ENCODE data around the gene VAT1L. TPM values are rescaled to one million over a fixed set of nuclear protein-coding genes. Genes with fewer than 3 reads are reported as not detected.

VAT1L gene
- total RNA-seq, 1 donor from 2014 or later = not detected

DNA sequence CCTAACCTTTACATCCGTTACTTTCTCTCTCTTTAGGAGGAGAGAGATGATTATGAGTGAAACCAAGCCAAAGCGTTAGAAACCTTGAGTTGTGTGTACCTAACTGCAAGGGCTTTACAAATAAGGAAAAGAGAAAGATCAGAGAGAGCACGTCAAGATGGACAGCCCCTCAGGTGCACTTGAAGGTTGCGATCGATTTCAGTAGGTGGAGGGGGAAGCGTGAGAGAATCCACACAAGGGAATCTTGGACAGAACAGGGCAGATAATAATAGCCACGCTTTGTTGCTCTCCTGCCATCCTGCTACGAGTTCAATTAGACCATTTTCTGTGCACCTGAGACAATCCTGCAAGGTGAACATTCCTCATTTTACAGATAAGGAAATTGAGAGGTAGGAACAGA is 78.4 kb downstream of the VAT1L start:
- H3K4me3 ChIP-seq (ENCODE audit: low read depth, low read length) = no peak overlapping the region
- DNase-seq (ENCODE audit: low read depth) (no peak), FAIRE-seq (no peak)
- H3K36me3 ChIP-seq (ENCODE audit: control insufficient read depth, insufficient read depth, low read length) = no peaks in the 10 kb centered on the region
- TF ChIP-seq, protein P1, sequence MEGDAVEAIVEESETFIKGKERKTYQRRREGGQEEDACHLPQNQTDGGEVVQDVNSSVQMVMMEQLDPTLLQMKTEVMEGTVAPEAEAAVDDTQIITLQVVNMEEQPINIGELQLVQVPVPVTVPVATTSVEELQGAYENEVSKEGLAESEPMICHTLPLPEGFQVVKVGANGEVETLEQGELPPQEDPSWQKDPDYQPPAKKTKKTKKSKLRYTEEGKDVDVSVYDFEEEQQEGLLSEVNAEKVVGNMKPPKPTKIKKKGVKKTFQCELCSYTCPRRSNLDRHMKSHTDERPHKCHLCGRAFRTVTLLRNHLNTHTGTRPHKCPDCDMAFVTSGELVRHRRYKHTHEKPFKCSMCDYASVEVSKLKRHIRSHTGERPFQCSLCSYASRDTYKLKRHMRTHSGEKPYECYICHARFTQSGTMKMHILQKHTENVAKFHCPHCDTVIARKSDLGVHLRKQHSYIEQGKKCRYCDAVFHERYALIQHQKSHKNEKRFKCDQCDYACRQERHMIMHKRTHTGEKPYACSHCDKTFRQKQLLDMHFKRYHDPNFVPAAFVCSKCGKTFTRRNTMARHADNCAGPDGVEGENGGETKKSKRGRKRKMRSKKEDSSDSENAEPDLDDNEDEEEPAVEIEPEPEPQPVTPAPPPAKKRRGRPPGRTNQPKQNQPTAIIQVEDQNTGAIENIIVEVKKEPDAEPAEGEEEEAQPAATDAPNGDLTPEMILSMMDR (IDR thresholded peaks at IDR 0.05; ENCODE audit: insufficient read depth, low read length, severe bottlenecking) = no peak
- H3K27me3 ChIP-seq (ENCODE audit: control insufficient read depth, insufficient read depth, low read length) = no peaks in the 10 kb centered on the region

DNA sequence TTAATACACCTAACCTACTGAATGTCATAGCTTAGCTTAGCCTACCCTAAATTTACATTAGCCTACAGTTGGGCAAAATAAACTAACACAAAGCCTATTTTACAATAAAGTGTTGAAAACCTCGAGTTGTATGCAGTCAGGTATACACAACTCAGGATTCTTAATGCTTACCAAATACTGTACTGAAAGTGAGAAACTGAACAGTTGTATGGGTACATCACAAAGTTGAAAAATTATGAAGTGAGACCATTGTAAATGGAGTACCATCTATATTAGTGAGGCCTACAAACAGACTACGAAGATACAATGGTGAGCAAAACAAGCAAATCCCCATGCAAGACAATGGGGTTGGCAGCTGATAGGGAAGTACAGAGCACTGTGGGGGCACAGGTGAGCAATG is 79.7 kb downstream of the VAT1L start:
- no peak for FAIRE-seq
- TF ChIP-seq, protein P1 (IDR thresholded peaks at IDR 0.05; ENCODE audit: insufficient read depth, low read length, severe bottlenecking) = no peak
- no peaks in the 10 kb centered on the region for H3K27me3 ChIP-seq (ENCODE audit: control insufficient read depth, insufficient read depth, low read length)
- no peak overlapping the region for H3K4me3 ChIP-seq (ENCODE audit: low read depth, low read length)
- H3K36me3 ChIP-seq (ENCODE audit: control insufficient read depth, insufficient read depth, low read length) = no peaks in the 10 kb centered on the region
- DNase-seq (ENCODE audit: low read depth) = no peak

DNA sequence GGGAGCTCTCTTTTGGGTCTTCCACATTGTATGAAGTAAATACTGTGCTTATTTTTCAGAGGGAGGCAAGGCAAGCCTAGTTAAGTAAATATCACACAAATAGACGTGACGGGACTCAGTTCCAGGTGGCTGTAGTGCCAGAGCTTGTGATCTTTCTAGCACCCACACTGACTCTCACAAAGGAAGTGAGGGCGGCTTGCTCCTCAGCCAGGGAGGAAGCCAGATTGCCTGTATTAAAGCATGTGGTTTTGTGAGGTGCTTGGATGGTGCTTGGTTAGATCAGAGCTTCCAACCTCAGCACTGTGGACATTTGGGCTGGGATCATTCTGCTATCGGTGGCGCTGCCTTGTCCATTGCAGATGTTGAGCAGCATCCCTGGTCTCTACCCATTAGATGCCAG is 80.1 kb downstream of the VAT1L start:
- TF ChIP-seq, protein P1 (IDR thresholded peaks at IDR 0.05; ENCODE audit: insufficient read depth, low read length, severe bottlenecking) = no peak
- H3K36me3 ChIP-seq (ENCODE audit: control insufficient read depth, insufficient read depth, low read length) = no peaks in the 10 kb centered on the region
- no peaks in the 10 kb centered on the region for H3K27me3 ChIP-seq (ENCODE audit: control insufficient read depth, insufficient read depth, low read length)
- no peak overlapping the region for H3K4me3 ChIP-seq (ENCODE audit: low read depth, low read length)
- no peak for FAIRE-seq
- DNase-seq (ENCODE audit: low read depth) = no peak

DNA sequence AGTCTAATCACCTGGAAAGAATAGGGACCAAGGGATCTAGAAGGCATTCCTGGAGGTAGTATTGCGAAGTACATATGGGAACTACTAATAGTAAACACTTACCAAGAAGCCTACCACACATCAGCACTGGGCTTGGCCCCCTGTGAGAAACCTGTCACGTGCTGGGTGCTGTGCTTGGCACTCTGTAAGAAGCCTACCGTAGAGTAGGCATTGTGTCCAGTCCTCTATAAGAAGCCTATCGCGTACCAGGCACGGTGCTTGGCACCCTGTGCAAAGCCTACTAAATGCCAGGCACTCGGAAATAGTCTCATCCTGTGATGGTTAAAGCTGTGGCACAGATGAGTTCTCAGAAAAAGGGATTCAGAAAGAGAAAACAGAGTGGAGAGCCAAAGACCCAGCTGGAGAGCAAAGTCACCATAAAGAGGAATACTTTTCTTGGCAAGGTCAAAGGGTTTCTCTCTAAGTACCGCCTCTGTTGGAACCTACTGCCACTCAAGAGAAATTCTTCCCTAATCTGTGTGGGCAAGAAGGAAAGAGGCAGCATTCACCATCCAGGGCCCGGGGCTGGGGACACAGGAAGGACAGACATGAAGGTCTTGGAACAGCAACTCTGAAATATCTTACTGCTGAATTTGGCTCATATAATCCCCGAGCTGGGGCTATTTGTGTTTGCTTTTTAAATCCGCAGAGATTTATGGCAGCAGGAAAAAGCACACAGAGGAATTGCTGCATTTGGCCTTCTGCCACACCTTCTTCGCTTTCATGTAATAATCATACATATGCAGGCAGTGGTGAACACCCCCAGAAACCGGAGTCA is 81.8 kb downstream of the VAT1L start:
- Histone ChIP-seq H3K36me3 (ENCODE audit: control insufficient read depth, insufficient read depth, low read length) (no peaks in the 10 kb centered on the region), H3K4me3 (ENCODE audit: low read depth, low read length) (no peak overlapping the region), H3K27me3 (ENCODE audit: control insufficient read depth, insufficient read depth, low read length) (no peaks in the 10 kb centered on the region)
- DNase-seq (ENCODE audit: low read depth) (no peak), FAIRE-seq (no peak)
- TF ChIP-seq, protein P1 (IDR thresholded peaks at IDR 0.05; ENCODE audit: insufficient read depth, low read length, severe bottlenecking) = no peak

DNA sequence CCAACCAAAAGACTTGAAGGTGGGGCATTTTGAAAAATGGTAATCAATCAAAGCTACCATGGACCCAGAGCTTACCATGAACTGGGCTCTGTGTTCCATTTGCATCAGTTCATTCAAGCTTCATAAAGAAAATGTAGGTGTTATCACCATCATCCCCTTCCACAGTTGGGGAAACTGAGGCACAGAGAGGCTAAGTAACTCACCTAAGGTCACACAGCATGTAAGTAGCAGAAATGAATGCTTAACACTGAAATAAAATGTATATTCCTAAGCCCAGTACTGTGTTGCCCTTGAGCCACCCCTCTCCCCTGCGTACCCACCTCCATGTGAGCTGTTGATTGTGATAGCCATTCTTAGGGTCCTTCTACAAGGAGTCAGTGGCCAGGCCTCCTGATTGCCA is 83.6 kb downstream of the VAT1L start:
- DNase-seq (ENCODE audit: low read depth) = no peak
- no peak for FAIRE-seq
- TF ChIP-seq, protein P1 (IDR thresholded peaks at IDR 0.05; ENCODE audit: insufficient read depth, low read length, severe bottlenecking) = no peak
- H3K36me3 ChIP-seq (ENCODE audit: control insufficient read depth, insufficient read depth, low read length) = no peaks in the 10 kb centered on the region
- H3K4me3 ChIP-seq (ENCODE audit: low read depth, low read length) = no peak overlapping the region
- no peaks in the 10 kb centered on the region for H3K27me3 ChIP-seq (ENCODE audit: control insufficient read depth, insufficient read depth, low read length)

DNA sequence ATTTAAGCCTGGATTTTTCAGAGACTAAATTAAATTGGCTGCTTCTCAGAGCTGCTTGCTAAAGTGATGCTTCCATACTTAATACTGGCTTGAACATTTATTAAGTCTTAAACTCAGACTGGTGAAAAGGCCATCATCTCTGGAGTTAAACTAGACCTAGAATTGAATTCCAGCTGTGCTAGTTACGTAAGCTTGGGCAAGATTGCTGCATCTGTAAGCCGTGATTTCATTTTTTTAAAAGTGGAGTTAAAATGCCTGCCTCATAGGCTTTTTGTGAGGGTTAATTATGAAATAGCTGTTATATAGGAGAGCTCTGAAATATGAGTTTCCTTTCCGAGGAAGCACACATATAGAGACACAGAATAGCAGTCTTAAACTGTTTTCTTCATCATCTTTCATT is 84.7 kb downstream of the VAT1L start:
- Histone ChIP-seq H3K36me3 (ENCODE audit: control insufficient read depth, insufficient read depth, low read length) (no peaks in the 10 kb centered on the region), H3K27me3 (ENCODE audit: control insufficient read depth, insufficient read depth, low read length) (no peaks in the 10 kb centered on the region), H3K4me3 (ENCODE audit: low read depth, low read length) (no peak overlapping the region)
- DNase-seq (ENCODE audit: low read depth) = no peak
- TF ChIP-seq, protein P1 (IDR thresholded peaks at IDR 0.05; ENCODE audit: insufficient read depth, low read length, severe bottlenecking) = no peak
- no peak for FAIRE-seq
